DMS79 (cell line): ENCODE data around the gene ZNF768.
"Not testable (repeated sequence)": the region's sequence is repeated elsewhere in the genome, so short reads cannot be mapped to it uniquely, and the experiment has no call there.

Experiments
- DNase-seq: peaks from one replicate; lab custom pipeline; 2025; lab: John Stamatoyannopoulos, UW

The ZNF768 gene

DNA sequence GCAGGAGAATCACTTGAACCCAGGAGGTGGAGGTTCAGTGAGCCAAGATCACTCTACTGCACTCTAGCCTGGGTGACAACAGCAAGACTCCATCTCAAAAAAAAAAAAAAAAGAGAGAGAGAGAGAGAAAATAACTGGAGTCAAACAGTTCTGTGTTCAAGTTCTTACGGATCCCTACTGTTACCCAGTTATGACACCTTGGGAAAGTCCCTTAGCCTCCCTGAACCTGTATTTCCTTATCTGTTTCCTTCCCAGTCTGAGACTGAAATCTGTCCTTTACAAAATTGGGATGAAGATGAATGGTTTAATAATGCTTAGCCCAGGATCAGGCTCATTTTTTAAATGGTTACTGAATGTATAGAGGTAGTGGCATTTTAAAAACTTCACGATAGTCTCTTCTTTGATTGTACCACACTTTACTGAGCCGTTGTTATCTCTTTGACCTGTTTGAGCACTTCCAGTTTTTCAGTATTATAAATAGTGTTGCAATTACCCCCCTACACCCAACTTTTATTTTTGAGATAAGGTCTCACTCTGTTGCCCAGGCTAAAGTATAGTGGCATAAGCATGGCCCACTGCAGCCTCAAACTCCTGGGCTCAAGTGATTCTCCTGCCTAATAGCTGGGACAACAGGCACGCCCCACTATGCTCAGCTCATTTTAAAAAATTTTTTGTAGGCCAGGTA, 17.1 kb downstream of the ZNF768 start:
- no peak for DNase-seq

- no peak for DNase-seq
Measured at GRCh38 chr16:30503403-30504296, 22.7 kb downstream of the ZNF768 start.

GRCh38 chr16:30499284-30499683, 27.1 kb downstream of the ZNF768 start:
- no peak for DNase-seq

GRCh38 chr16:30494709-30495108, 31.7 kb downstream of the ZNF768 start:
- DNase-seq: no peak

- DNase-seq: no peak
Measured at GRCh38 chr16:30493941-30494488, 32.4 kb downstream of the ZNF768 start.

- DNase-seq: no peak
Measured at GRCh38 chr16:30491744-30492308, 34.5 kb downstream of the ZNF768 start.

DNA sequence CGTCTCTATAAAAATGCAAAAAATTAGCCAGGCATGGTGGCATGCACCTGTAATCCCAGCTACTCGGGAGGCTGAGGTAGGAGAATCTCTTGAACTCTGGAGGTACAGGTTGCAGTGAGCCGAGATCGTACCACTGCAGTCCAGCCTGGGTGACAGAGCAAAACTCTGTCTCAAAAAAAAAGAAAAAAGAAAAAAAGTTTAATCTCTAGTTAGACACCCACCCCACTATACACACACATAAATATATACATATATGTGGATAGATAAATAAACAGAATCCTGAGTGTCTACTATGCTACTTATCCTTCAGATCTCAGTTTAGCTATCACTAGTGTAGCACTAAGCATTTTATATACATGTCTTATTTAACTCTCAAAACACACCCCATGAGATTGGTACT, 35.1 kb downstream of the ZNF768 start:
- no peak for DNase-seq

DNA sequence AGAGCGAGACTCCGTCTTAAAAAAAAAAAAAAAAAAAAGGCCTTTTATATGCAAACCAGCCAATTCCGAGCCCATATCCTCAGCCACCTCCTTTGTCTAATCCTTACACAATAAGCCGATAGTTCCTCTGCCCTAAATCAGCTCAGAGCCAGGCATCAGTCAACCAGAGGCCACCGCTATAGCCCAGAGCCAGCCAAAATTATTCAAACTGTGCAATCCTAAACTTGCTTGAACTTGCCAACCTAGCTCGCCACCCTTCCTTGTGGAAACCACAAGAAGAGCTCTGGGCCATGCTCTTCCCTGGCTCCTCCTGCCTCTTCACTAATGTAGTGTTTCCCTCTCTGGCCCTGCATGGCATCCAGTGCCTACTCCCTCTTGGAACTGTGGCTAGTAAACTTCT, 36.2 kb downstream of the ZNF768 start:
- no peak for DNase-seq

GRCh38 chr16:30488764-30489605, 37.4 kb downstream of the ZNF768 start:
- DNase-seq: no peak

GRCh38 chr16:30485818-30486436, 40.4 kb downstream of the ZNF768 start:
- DNase-seq: no peak

- DNase-seq: no peak
Measured at GRCh38 chr16:30484887-30485286, 41.5 kb downstream of the ZNF768 start.

DNA sequence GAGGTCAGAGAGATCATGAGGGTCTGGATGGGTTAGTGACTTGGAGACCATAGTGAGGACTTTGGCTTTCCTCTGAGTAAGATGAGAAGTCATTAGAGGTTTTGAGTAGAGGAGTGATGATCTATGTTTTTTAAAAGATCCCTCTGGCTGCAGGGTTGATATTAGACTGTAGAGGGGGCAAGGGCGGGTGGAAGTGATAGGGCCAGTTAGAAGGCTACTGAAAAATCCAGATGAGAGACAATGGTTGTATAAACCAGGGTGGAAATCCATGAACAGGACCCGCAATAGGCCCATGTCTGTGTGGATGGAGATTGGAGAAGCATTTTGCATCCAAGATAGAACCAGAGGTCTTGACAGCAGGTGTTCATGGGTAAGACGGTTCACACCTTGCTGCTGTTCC, 44.0 kb downstream of the ZNF768 start:
- DNase-seq: no peak

DNA sequence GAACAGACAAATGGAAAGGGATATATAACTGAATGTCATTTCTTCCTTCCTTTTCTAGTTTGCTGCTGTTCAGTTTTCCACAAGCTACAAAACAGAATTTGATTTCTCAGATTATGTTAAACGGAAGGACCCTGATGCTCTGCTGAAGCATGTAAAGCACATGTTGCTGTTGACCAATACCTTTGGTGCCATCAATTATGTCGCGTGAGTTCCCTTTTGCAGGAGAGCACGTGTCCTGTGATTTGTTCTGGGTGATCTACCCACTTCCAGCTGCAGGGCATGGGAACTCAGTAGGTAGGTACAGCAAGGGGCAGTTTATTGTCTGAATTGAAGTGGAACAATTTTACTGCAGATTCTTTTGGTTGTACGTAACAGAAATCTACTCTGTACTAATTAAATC, 45.0 kb downstream of the ZNF768 start:
- no peak for DNase-seq

- no peak for DNase-seq
Measured at GRCh38 chr16:30478766-30479478, 47.4 kb downstream of the ZNF768 start.

DNA sequence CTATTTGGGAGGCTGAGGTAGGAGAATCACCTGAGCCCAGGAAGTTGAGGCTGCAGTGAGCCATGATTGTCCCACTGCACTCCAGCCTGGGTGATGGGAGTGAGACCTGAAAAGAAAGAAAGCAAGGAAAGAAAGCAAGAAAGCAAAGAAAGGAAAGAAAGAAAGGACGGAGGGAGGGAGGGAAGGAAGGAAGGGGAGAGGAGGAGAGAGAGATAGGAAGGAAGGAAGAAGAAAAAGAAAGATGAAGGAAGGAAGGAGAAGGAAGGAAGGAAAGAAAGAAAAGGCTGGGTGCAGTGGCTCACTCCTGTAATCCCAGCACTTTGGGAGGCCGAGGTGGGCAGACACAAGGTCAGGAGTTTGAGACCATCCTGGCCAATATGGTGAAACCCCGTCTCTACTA, 48.6 kb downstream of the ZNF768 start:
- DNase-seq: not testable (repeated sequence)

GRCh38 chr16:30476991-30477390, 49.4 kb downstream of the ZNF768 start:
- DNase-seq: no peak

GRCh38 chr16:30474684-30475083, 51.7 kb downstream of the ZNF768 start:
- DNase-seq: no peak

DNA sequence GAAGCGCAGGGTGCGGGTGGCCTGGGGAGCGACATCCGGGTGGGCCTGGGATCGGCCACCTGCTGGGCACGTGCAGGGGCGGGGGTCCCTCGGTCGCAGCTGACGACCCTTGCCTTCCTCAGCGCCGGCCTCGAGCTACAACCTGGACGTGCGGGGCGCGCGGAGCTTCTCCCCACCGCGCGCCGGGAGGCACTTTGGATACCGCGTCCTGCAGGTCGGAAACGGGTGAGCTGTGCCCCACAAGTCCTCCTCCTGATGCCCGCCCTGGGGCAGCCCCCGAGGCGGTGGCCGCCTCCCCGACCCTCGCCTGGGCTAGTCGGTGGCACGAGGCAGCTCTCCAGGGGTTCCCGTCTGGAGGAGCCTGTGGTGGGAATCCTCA, 52.3 kb downstream of the ZNF768 start:
- DNase-seq: no peak
